Non-pigmented ciliary epithelial cell (primary cell): Measurements from ENCODE around the gene SMARCB1.

Experiments used
- DNase-seq: peaks from one replicate; pipeline ENCODE4 v3.0.0-alpha.2; 2010; ENCODE audit warnings: low read depth

Gene SMARCB1

GRCh38 chr22:23786752-23787599, at the start of gene SMARCB1:
Gene SMARCB1, plus strand, starts transcription at chr22:23786966. Its CDS starts 204 bp downstream, at chr22:23787170.
- DNase-seq = peak; percentile 47

DNA sequence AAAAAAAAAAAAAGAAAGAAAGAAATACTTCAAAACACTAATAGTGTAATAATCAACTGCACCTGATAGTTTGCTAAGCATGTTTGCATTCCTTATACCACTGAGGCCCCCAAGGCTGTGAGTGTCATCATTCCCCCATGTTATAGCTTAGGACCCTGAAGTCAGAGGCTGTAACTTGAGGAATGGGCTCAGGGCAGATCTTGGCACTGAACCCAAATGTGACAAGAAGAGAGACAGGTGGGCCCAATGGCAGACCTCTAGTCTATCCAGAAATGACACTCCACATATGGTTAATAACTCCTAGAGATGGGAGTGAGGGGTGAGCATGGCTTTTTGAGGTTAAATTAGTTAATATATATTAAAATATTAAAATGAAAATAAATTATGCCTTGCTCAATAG, 49.1 kb upstream of the SMARCB1 start:
- no peak for DNase-seq

DNA sequence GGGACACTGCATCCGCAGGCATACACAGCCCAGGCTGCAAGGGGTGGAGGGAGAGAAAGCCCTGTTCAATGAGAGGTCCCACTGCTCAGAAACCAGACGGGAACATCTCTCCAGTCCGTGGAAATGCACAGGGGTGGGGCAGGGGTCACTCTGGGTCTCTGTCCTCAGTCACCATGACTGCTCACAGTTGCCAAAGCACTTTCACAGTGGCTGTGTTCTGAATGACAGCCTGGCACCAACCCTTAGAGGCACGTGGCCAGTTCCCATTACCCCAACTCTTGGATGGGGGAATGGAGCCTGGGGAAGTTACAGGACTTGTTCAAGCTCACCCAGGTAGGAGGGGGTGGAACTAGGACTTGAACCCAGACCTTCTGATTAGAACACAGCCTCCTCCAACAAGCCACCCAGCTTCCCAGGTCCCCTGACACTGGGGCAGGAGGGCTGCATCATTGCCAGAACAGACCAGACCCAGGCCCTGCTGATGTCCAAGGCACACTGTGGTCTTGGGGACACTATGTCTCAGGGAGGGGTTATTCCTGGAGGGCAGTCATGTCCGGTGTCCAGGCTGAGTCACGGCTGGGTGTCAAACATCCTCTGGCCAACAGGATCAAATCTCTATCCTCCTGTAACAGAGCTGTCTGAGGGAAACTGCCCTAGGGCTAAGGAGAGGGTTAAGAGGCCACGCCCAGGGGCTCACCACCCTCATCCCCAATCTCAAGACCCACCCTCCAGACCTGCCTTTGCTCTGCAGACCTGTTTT, 44.1 kb upstream of the SMARCB1 start:
- no peak for DNase-seq

DNA sequence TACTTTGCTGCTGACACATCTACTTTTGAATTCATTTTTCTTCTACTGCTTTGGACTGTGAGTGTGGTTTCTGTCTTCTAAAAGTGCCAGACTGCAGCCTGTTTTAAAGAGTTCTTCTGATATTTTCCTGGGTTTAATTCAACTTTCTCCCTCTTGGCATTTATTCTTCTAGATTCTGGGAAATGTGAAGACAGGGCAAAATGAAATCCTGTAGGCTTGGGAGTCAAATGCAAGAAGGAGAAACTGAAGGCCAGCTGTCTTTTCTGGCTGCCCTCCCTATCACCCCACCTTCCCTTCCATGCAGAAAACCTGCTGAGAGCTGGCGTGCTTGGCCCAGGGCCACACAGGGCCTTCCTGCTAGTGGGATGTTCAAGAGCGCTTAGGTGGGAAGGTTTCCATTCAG, 43.5 kb upstream of the SMARCB1 start:
- DNase-seq = no peak

- no peak for DNase-seq
Measured at GRCh38 chr22:23744001-23744400, 42.8 kb upstream of the SMARCB1 start.

- no peak for DNase-seq
Measured at GRCh38 chr22:23744485-23744884, 42.3 kb upstream of the SMARCB1 start.

- DNase-seq = no peak
Measured at GRCh38 chr22:23745791-23746190, 41.0 kb upstream of the SMARCB1 start.

DNA sequence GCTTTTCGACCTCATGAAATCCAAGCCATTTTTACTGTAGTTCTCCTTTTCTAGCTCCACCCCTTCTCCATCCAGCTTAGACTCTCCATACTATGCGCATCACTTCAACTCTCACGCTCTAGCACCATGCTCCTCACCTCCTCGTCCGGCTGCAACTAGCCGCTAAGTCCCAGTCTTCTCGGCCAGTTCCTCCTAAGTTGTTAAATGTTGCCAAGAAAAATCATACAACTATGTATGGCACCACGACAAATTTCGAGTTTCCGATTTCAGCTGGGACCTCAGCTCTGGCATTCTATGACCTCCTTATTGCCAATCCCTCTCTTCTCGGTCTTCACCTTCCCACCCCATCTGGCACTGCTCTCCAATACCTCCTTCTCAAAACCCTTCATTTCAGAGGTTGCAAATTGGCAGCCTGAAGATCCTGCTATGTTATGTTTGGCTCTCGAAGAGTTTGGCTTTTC, 36.9 kb upstream of the SMARCB1 start:
- DNase-seq = no peak

GRCh38 chr22:23750367-23750713, 36.4 kb upstream of the SMARCB1 start:
- DNase-seq = no peak

GRCh38 chr22:23750714-23751440, 35.9 kb upstream of the SMARCB1 start, which contains the start of gene ZNF70:
Gene ZNF70, minus strand, starts transcription at chr22:23751112. Its CDS starts 5,972 bp downstream, at chr22:23745140.
- DNase-seq = no peak

DNA sequence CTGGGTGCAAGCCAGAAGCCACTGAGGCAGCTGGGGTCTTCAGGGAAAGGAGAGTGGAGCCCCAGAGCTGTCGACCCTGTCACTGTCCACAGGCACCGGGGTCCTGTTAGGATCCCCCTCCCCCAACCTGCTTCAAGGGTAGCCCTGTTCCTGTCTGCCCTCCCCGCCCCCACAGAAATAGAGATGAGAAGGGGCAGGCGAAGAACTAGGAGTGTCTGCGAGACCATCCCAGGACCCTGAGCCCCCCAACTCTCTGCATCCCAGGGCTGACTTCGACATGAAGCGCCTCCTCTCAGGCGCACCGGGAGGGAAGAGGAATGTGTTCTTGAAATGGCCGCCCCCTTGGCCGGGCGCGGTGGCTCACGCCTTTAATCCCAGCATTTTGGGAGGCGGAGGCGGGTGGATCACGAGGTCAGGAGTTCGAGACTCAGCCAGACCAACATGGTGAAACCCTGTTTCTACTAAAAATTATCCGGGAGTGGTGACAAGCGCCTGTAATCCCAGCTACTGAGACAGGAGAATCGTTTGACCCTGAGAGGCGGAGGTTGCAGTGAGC, 35.2 kb upstream of the SMARCB1 start:
- DNase-seq = no peak

- DNase-seq = no peak
Measured at GRCh38 chr22:23752090-23752691, 34.6 kb upstream of the SMARCB1 start.

- no peak for DNase-seq
Measured at GRCh38 chr22:23752750-23753149, 34.0 kb upstream of the SMARCB1 start.

DNA sequence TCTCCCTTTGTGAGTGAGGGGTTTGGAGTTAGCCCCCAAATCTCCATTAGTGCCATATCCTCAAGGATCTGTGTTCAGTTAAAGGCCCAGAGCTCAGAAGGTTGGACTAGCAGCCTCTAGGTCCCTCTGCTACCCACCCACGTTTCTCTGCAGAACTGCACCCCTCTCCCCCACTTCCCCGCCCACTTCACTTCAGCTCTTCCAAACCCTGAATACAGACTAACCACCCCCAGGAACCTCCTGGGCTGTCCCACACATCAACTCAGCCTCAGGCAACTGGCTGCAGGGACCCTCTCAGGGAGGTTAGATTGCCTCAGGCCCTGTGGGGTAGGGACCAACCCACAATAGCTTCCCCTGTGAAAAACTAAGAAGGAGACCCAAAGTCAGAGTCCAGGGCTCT, 33.4 kb upstream of the SMARCB1 start:
- no peak for DNase-seq

DNA sequence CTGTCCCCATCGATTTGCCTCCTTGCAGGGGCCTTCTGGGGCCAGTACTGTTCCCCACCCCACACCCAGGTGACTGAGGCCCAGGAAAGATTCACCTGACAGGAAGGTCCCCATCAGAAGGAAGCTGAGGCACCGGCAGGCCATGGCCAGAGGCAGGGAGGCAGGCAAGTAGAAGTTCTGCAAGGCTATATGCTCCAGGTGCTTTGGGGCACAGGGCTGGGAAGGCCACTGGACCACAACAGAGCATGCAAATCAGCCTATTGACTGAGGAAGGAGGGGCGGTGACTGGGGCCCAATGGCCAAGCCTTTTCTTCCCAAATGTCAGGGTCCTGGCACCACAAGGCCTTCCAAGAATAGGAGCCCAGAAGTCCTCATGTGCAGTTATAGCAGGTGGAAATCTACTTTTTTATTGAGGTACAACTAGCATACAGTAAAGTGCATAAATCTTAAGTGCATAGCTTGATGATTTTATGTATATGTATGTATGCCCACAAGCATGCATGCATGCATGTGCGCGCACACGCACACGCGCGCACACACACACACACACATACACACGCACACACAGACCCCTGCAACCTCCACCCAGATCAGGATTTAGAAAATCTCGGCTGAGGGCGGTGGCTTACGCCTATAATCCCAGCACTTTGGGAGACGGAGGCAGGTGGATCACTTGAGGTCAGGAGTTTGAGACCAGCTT, 32.4 kb upstream of the SMARCB1 start, which contains the start of gene VPREB3:
Gene VPREB3, minus strand, starts transcription at position 206 of the 700 bp plus-strand sequence. Its CDS starts 62 bp downstream, at position 144.
- DNase-seq = no peak

DNA sequence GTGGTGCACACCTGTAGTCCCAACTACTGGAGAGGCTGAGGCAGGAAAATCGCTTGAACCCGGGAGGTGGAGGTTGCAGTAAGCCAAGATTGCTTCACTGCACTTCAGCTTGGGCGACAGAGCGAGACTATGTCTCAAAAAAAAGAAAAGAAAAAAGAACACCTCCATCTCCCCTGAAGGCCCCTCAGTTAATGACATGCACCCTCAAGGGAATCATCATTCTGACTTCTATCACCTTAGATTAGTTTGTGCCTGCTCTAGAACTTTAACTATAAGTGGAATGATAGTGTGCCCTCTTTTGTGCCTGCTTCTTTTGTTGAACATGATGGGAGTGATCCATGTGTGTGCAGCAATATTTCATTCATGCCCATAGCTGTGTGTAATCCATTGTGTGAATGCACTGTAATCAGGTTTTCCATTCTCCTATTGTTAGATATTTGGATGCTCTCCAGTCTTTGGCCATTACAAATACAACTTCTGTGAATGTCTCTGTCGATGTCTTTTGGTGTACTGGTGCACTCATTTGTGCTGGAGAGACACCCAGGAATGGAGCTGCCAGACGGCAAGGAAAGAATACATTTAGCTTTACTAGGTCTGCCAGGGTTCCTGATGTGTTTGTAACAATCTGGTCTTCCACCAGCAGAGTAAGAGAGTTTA, 31.7 kb upstream of the SMARCB1 start:
- no peak for DNase-seq

GRCh38 chr22:23755711-23756110, 31.1 kb upstream of the SMARCB1 start:
- no peak for DNase-seq

DNA sequence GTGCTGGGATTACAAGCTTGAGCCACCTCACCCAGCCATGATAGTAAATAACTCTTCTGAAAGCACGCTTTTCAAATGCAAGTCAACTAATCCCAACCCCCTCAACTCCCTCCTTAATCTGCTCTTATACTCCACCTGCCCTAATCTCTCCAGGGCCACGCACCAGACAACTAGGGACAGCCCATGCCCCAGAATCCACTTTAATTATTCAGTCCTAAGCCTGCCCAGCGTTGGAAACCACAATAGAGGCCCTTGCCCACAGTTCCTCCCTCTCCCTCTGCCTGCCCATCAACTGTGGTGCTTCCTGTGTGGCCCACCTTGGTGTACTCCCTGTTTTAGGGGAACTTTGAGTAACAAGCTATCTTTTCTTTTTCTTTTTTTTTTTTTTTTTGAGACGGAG, 29.9 kb upstream of the SMARCB1 start:
- DNase-seq = no peak

- no peak for DNase-seq
Measured at GRCh38 chr22:23759566-23759965, 27.2 kb upstream of the SMARCB1 start.

- no peak for DNase-seq
Measured at GRCh38 chr22:23760056-23760455, 26.7 kb upstream of the SMARCB1 start.
